ENCODE measurements around the gene GALNT9. TPM values are rescaled to one million over a fixed set of nuclear protein-coding genes. Genes with fewer than 3 reads are reported as not detected.
"Not testable (repeated sequence)": the region's sequence is repeated elsewhere in the genome, so short reads cannot be mapped to it uniquely, and the experiment has no call there.

The GALNT9 gene
- not detected for total RNA-seq

GRCh38 chr12:132329036-132329719 is at the start of gene GALNT9:
GALNT9 (minus strand) TSS chr12:132329589; CDS start chr12:132329203, 386 bp downstream.
- H3K27ac Mint-ChIP-seq, result no peak within 1 kb of the TSS
- H3K4me1 Mint-ChIP-seq, result no peaks in the 10 kb centered on the region
- no peak for DNase-seq
- peaks cover 3% of the 10 kb centered on the region for H3K36me3 Mint-ChIP-seq (ENCODE audit: low read depth)
- POLR2A ChIA-PET, result no interaction called here
- CTCF ChIA-PET, result interaction anchor here (0.9 kb wide), 1 partner anchor 175 kb away, joined by 3 read pairs; no protein-coding TSS in a partner anchor
- H3K27me3 Mint-ChIP-seq, result peaks cover 21% of the 10 kb centered on the region
- H3K4me3 Mint-ChIP-seq, result no peak within 1 kb of the TSS
- peaks cover 6% of the 10 kb centered on the region for H3K9me3 Mint-ChIP-seq

- POLR2A ChIA-PET; H3K4me1 Mint-ChIP-seq; H3K36me3 Mint-ChIP-seq (ENCODE audit: low read depth); H3K9me3 Mint-ChIP-seq; H3K27me3 Mint-ChIP-seq; DNase-seq; H3K4me3 Mint-ChIP-seq; H3K27ac Mint-ChIP-seq; CTCF ChIA-PET: not testable (repeated sequence)
These were observed 49.7 kb upstream of the GALNT9 start for GRCh38 chr12:132379057-132379456.

- no peak for DNase-seq
- Mint-ChIP-seq H3K27ac (no peak overlapping the region), H3K4me3 (no peak overlapping the region), H3K9me3 (no peaks in the 10 kb centered on the region), H3K27me3 (peaks cover 9% of the 10 kb centered on the region), H3K36me3 (ENCODE audit: low read depth) (no peaks in the 10 kb centered on the region), H3K4me1 (no peaks in the 10 kb centered on the region)
- CTCF ChIA-PET, result no interaction called here
- POLR2A ChIA-PET, result no interaction called here
These were observed 47.8 kb upstream of the GALNT9 start for GRCh38 chr12:132377147-132377546.

GRCh38 chr12:132376464-132376830 is 47.1 kb upstream of the GALNT9 start:
- Mint-ChIP-seq H3K4me1 (no peaks in the 10 kb centered on the region), H3K27ac (no peak overlapping the region), H3K4me3 (no peak overlapping the region), H3K27me3 (peaks cover 11% of the 10 kb centered on the region), H3K36me3 (ENCODE audit: low read depth) (no peaks in the 10 kb centered on the region), H3K9me3 (peaks cover 2% of the 10 kb centered on the region)
- no peak for DNase-seq
- ChIA-PET POLR2A (no interaction called here), CTCF (no interaction called here)

GRCh38 chr12:132375747-132376463 is 46.5 kb upstream of the GALNT9 start:
- POLR2A ChIA-PET, result no interaction called here
- CTCF ChIA-PET, result no interaction called here
- Mint-ChIP-seq H3K27ac (no peak overlapping the region), H3K9me3 (peaks cover 2% of the 10 kb centered on the region), H3K4me3 (no peak overlapping the region), H3K4me1 (no peaks in the 10 kb centered on the region), H3K27me3 (peaks cover 16% of the 10 kb centered on the region), H3K36me3 (ENCODE audit: low read depth) (no peaks in the 10 kb centered on the region)
- DNase-seq, result no peak

- Mint-ChIP-seq H3K4me1 (no peaks in the 10 kb centered on the region), H3K4me3 (no peak overlapping the region), H3K9me3 (peaks cover 2% of the 10 kb centered on the region), H3K27me3 (peaks cover 21% of the 10 kb centered on the region), H3K36me3 (ENCODE audit: low read depth) (no peaks in the 10 kb centered on the region), H3K27ac (no peak overlapping the region)
- no peak for DNase-seq
- ChIA-PET POLR2A (no interaction called here), CTCF (no interaction called here)
These were observed 45.4 kb upstream of the GALNT9 start for GRCh38 chr12:132374612-132375445.

- CTCF ChIA-PET, result no interaction called here
- peaks cover 21% of the 10 kb centered on the region for H3K27me3 Mint-ChIP-seq
- no peak overlapping the region for H3K4me3 Mint-ChIP-seq
- H3K27ac Mint-ChIP-seq, result no peak overlapping the region
- POLR2A ChIA-PET, result no interaction called here
- DNase-seq, result no peak
- H3K4me1 Mint-ChIP-seq, result no peaks in the 10 kb centered on the region
- peaks cover 2% of the 10 kb centered on the region for H3K9me3 Mint-ChIP-seq
- H3K36me3 Mint-ChIP-seq (ENCODE audit: low read depth), result no peaks in the 10 kb centered on the region
These were observed 44.7 kb upstream of the GALNT9 start for GRCh38 chr12:132373901-132374611.

GRCh38 chr12:132367852-132368251 is 38.5 kb upstream of the GALNT9 start:
- CTCF ChIA-PET, result no interaction called here
- H3K4me3 Mint-ChIP-seq, result no peak overlapping the region
- H3K4me1 Mint-ChIP-seq, result no peaks in the 10 kb centered on the region
- no peak overlapping the region for H3K27ac Mint-ChIP-seq
- no peak for DNase-seq
- peaks cover 5% of the 10 kb centered on the region for H3K9me3 Mint-ChIP-seq
- H3K36me3 Mint-ChIP-seq (ENCODE audit: low read depth), result no peaks in the 10 kb centered on the region
- H3K27me3 Mint-ChIP-seq, result peaks cover 14% of the 10 kb centered on the region
- POLR2A ChIA-PET, result no interaction called here

GRCh38 chr12:132367071-132367851 is 37.9 kb upstream of the GALNT9 start:
- CTCF ChIA-PET, result no interaction called here
- H3K4me3 Mint-ChIP-seq, result no peak overlapping the region

GRCh38 chr12:132366341-132366861 is 37.0 kb upstream of the GALNT9 start:
- CTCF ChIA-PET, result no interaction called here
- Mint-ChIP-seq H3K27ac (no peak overlapping the region), H3K4me1 (no peaks in the 10 kb centered on the region)

More at GRCh38 chr12:132367071-132367851, 37.9 kb upstream of the GALNT9 start:
- DNase-seq, result no peak
- Mint-ChIP-seq H3K9me3 (peaks cover 5% of the 10 kb centered on the region), H3K27me3 (peaks cover 13% of the 10 kb centered on the region), H3K4me1 (no peaks in the 10 kb centered on the region), H3K27ac (no peak overlapping the region), H3K36me3 (ENCODE audit: low read depth) (no peaks in the 10 kb centered on the region)
- POLR2A ChIA-PET, result no interaction called here

GRCh38 chr12:132365226-132365625 is 35.8 kb upstream of the GALNT9 start:
- CTCF ChIA-PET, result no interaction called here
- H3K4me3 Mint-ChIP-seq, result no peak overlapping the region

More at GRCh38 chr12:132366341-132366861, 37.0 kb upstream of the GALNT9 start:
- no peak for DNase-seq
- H3K9me3 Mint-ChIP-seq, result peaks cover 3% of the 10 kb centered on the region
- H3K4me3 Mint-ChIP-seq, result no peak overlapping the region
- H3K27me3 Mint-ChIP-seq, result peaks cover 10% of the 10 kb centered on the region
- POLR2A ChIA-PET, result no interaction called here
- no peaks in the 10 kb centered on the region for H3K36me3 Mint-ChIP-seq (ENCODE audit: low read depth)

GRCh38 chr12:132364348-132364902 is 35.0 kb upstream of the GALNT9 start:
- Mint-ChIP-seq H3K27me3 (no peaks in the 10 kb centered on the region), H3K4me3 (no peak overlapping the region)
- CTCF ChIA-PET, result no interaction called here

More at GRCh38 chr12:132365226-132365625, 35.8 kb upstream of the GALNT9 start:
- POLR2A ChIA-PET, result no interaction called here
- DNase-seq, result no peak
- Mint-ChIP-seq H3K9me3 (peaks cover 3% of the 10 kb centered on the region), H3K27ac (no peak overlapping the region), H3K27me3 (peaks cover 2% of the 10 kb centered on the region), H3K36me3 (ENCODE audit: low read depth) (no peaks in the 10 kb centered on the region), H3K4me1 (no peaks in the 10 kb centered on the region)

More at GRCh38 chr12:132364348-132364902, 35.0 kb upstream of the GALNT9 start:
- Mint-ChIP-seq H3K27ac (no peak overlapping the region), H3K36me3 (ENCODE audit: low read depth) (peaks cover 3% of the 10 kb centered on the region), H3K4me1 (no peaks in the 10 kb centered on the region), H3K9me3 (peaks cover 6% of the 10 kb centered on the region)
- no peak for DNase-seq
- POLR2A ChIA-PET, result no interaction called here

All from activated CD4-positive, alpha-beta memory T cell treated with anti-CD3 and anti-CD28 coated beads, Interleukin-2, amount 10 ng/mL, durations not matched to agents 7 days and 5 days (primary cell).